ENCODE data around the gene NBR1.
A peak's percentile ranks its signal among the peaks of the same experiment; 100 is the strongest.

GRCh38 chr17:43125133-43125966 is 45.7 kb upstream of the NBR1 start, which contains the start of gene BRCA1:
- peak; percentile 62 for TF ChIP-seq POLR2A (IDR thresholded peaks at IDR 0.05)
- TF ChIP-seq CTCF (IDR thresholded peaks at IDR 0.05): peak in 1 of 4 experiments; percentile 14
